Articular chondrocyte of knee joint (primary cell): ENCODE measurements around the gene ERCC2. TPM values are rescaled to one million over a fixed set of nuclear protein-coding genes. Genes with fewer than 3 reads are reported as not detected.

Experiments used
- total RNA-seq: library from RNA; depleted of rRNA; stranded (reverse); fragments of >200 nt; gene quantifications from 2 replicates; pipeline ENCODE4 v1.2.3, GENCODE V29; 2012

Gene ERCC2
- 29.7 and 32.8 TPM in 2 replicates for total RNA-seq

GRCh38 chr19:45370410-45371204 is at the start of gene ERCC2:
ERCC2 (minus strand) TSS chr19:45370573; CDS start chr19:45370540, 33 bp downstream.

GRCh38 chr19:45406226-45407090 is 36.1 kb upstream of the ERCC2 start, which contains the start of gene POLR1G:
POLR1G (plus strand) TSS chr19:45406644; CDS start chr19:45406697, 53 bp downstream.

GRCh38 chr19:45404557-45405434 is 34.4 kb upstream of the ERCC2 start, which contains the start of gene PPP1R13L:
PPP1R13L (minus strand) TSS chr19:45405069; CDS start chr19:45398318, 6,751 bp downstream.

GRCh38 chr19:45340232-45340898 is 30.0 kb downstream of the ERCC2 start, which contains the start of gene KLC3:
KLC3 (plus strand) TSS chr19:45340750; CDS start chr19:45345542, 4,792 bp downstream.

GRCh38 chr19:45322744-45323281 is 47.6 kb downstream of the ERCC2 start, which contains the start of gene CKM:
CKM (minus strand) TSS chr19:45322875; CDS start chr19:45319713, 3,162 bp downstream.

Other genes with a start within 250 kb of the ERCC2 start
- under 0.01 TPM in 1 of 2 replicates, not detected in the other for gene NKPD1, start 209.6 kb downstream of the ERCC2 start, total RNA-seq
- gene TRAPPC6A, start 192.3 kb downstream of the ERCC2 start, total RNA-seq: 7.7 and 8.4 TPM in 2 replicates
- gene BLOC1S3, start 191.8 kb downstream of the ERCC2 start, total RNA-seq: 6.1 and 7.6 TPM in 2 replicates
- under 0.01 TPM in 1 of 2 replicates, not detected in the other for gene EXOC3L2, start 125.2 kb downstream of the ERCC2 start, total RNA-seq
- 12.0 and 14.0 TPM in 2 replicates for gene MARK4, start 119.3 kb downstream of the ERCC2 start, total RNA-seq
- gene CKM, start 47.7 kb downstream of the ERCC2 start, total RNA-seq: 0.11 TPM in 1 of 2 replicates, not detected in the other
- 0.11 and 0.26 TPM in 2 replicates for gene KLC3, start 29.8 kb downstream of the ERCC2 start, total RNA-seq
- 8.0 and 12.3 TPM in 2 replicates for gene PPP1R13L, start 34.5 kb upstream of the ERCC2 start, total RNA-seq
- 4.2 and 4.6 TPM in 2 replicates for gene POLR1G, start 36.1 kb upstream of the ERCC2 start, total RNA-seq
- 72.3 and 77.5 TPM in 2 replicates for gene ERCC1, start 53.3 kb upstream of the ERCC2 start, total RNA-seq
- gene FOSB, start 97.4 kb upstream of the ERCC2 start, total RNA-seq: 0.39 and 26.6 TPM in 2 replicates
- gene RTN2, start 126.5 kb upstream of the ERCC2 start, total RNA-seq: 5.0 and 6.1 TPM in 2 replicates
- 0.43 and 0.52 TPM in 2 replicates for gene PPM1N, start 127.9 kb upstream of the ERCC2 start, total RNA-seq
- 44.5 and 48.2 TPM in 2 replicates for gene VASP, start 136.9 kb upstream of the ERCC2 start, total RNA-seq
- 6.3 and 7.5 TPM in 2 replicates for gene OPA3, start 214.2 kb upstream of the ERCC2 start, total RNA-seq
- under 0.01 TPM in 1 of 2 replicates, not detected in the other for gene GPR4, start 231.6 kb upstream of the ERCC2 start, total RNA-seq